GM18909 (cell line): Measurements from ENCODE around the gene TMEM212.
A peak's percentile ranks its signal among the peaks of the same experiment; 100 is the strongest.

Source experiments
- ATAC-seq: cut with Tn5 transposase; IDR thresholded peaks from one replicate; pipeline ENCODE4 v1.9.1; 2021; ENCODE audit warnings: mild to moderate bottlenecking; ENCODE audit not compliant: unreplicated experiment, poor library complexity

The TMEM212 gene

DNA sequence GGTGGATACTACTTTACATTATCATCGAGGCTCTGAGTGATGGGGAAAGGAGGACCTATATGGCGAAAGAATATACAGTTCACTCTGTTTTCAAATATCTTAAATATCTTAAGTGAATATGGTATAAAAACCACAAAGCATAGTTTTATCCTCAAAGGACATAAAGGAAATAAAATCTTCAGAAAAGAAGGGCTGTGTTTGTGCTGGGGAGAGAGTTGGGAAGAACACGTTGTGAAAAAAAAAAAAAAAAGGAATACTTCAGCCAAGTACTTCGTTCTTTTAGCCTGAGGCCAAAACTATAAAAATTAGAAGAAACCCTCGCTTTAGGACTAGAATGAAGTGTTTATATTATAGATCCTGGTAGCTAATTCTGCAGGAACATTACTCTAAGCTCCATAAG, 10.2 kb upstream of the TMEM212 start:
- ATAC-seq: no peak

GRCh38 chr3:171833789-171834460, 9.2 kb upstream of the TMEM212 start:
- ATAC-seq: peak; percentile 65

GRCh38 chr3:171834461-171834801, 8.7 kb upstream of the TMEM212 start:
- no peak for ATAC-seq

DNA sequence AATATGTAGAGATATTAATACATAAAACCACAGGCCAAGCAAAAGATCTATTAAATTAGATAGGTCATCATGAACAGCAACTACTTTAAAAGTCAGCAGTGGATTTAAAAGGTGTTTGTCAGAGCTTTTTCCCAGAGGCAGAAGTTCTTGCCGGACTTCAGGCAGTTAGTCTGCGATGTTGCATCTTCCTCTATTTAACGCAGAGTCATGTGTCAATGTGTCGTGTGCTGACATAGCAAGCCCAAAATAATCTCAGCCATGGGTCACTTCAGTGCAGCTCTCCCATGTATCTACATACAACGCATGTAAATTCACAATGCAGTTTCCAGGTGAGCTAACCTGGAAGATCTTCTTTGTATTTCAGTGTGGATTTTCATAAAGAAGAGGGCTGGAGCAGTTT, 8.0 kb upstream of the TMEM212 start:
- ATAC-seq: no peak

DNA sequence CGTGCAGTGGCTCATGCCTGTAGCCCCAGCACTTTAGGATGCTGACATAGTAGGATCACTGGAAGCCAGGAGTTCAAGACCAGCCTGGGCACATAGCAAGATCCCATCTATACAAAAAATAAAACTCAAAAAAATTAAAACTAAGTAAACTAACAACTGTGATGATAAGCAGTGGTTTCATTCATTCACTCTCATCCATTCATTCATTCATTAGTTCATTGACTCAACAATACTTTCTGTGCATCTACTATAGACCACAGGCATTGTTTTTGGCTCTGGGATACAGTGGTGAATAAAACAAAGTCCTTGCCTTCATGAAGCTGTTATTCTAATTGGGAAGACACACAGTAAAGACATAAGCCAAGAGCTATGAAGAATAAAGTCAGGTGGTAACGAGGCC, 7.5 kb upstream of the TMEM212 start:
- no peak for ATAC-seq

GRCh38 chr3:171836855-171837254, 6.3 kb upstream of the TMEM212 start:
- no peak for ATAC-seq

DNA sequence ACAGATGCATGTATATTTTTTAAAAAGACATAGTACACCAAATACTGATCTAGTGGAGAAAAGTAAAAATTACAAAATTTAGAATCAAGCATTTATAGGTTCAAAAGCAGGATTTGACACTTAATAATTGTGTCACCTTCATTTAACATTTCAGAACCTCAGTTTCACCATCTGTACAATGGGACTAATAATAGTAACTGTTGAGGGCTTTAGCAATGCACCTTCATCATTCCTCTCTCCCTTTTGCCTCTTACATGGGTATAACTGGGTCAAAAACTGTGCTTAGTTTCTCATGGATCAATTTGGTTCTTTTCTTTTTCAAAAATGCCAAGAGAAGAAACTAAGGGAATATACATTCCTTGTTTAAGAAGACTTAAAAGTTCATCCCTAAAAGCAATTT, 5.5 kb upstream of the TMEM212 start:
- ATAC-seq: no peak

DNA sequence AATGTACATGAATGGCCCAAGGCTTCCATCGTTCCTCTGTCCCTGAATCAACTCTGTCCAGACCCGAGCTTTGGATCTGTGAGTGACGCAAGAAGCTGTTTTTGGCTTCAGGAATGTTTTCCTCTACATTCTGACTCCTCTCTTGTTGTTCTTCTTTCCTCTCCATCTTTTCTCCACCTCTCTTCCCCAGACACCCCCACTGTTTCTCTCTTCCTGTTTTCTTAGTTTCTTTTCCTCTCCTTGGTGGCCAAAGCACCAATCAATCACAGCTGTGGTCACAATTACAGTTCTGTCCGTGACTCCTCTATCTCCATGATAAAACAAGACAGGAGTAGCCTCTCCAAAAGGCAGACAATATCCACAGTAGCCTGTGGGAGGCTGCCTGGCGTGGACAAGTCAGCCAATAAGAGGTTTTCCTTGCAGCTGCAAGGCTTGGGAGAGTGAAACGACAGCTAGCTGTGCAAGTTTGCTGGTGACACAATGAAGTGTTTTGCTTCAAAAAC, 4.9 kb upstream of the TMEM212 start:
- no peak for ATAC-seq

DNA sequence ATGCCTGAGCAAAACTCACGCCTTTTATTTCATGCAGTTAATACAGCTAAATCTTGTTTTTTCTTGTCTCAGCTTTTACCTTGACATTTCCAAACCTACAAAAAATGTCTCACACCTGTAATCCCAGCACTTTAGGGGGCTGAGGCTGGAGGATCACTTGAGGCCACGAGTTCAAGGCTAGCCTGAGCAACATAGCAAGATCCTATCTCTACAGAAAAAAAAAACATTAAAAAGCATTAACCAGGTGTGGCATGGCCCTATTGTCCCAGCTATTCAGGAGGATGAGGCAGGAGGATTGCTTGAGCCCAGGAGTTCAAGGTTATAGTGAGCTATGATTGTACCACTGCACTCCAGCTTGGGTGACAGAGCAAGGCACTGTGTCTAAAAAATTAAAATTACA, 3.9 kb upstream of the TMEM212 start:
- no peak for ATAC-seq

DNA sequence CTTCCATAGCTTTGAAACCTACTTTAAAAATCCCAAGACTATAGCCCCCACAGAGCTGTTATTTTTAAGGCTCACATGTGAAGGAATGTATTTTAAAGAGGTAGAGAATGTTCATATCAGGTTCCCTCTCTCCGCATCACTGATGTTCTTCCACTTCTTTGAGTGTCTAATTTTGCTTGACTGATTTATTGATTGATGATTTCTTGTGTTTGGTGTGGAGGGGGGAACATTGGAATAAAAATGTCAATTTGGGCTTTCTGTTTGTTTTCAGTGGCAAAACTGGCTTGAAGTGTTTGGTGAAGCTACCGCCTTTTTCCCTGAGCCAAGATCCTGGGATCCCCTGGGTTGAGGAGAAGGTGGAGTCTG, 2.7 kb upstream of the TMEM212 start:
- ATAC-seq: no peak

- ATAC-seq: no peak
Measured at GRCh38 chr3:171840811-171841619, 2.1 kb upstream of the TMEM212 start.

GRCh38 chr3:171841620-171842000, 1.5 kb upstream of the TMEM212 start:
- no peak for ATAC-seq

- no peak for ATAC-seq
Measured at GRCh38 chr3:171844873-171845272, 1.7 kb downstream of the TMEM212 start.

GRCh38 chr3:171845481-171846284, 2.5 kb downstream of the TMEM212 start:
- no peak for ATAC-seq

DNA sequence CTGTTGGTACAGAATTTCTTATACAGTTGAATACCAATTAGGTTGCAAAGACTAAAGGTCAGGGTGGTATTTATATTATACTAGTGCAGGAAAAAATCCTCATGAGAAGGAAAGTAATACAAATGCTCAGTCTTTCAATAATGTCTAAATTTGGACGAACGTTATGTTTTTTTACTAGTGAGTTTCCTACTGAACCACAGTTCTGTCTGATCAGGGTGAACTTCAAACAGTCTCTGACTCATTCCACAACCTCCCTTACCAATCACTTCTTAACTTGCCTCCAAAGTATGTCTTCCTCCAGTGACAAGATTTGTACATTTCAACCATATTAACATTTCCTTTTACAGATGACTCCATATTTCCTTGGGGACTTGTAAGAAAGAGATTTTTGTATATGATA, 3.4 kb downstream of the TMEM212 start:
- ATAC-seq: peak; percentile 97

- ATAC-seq: no peak
Measured at GRCh38 chr3:171847133-171847532, 4.0 kb downstream of the TMEM212 start.

- ATAC-seq: no peak
Measured at GRCh38 chr3:171847595-171848259, 4.6 kb downstream of the TMEM212 start.

GRCh38 chr3:171849617-171850319, 6.6 kb downstream of the TMEM212 start:
- no peak for ATAC-seq

- no peak for ATAC-seq
Measured at GRCh38 chr3:171850320-171850959, 7.3 kb downstream of the TMEM212 start.
